ENCODE results near the gene STIM1. TPM values are rescaled to one million over a fixed set of nuclear protein-coding genes. Genes with fewer than 3 reads are reported as not detected.

Gene STIM1
- total RNA-seq, 2 experiments from 2014 or later, result 62.9 to 68.5 TPM

DNA sequence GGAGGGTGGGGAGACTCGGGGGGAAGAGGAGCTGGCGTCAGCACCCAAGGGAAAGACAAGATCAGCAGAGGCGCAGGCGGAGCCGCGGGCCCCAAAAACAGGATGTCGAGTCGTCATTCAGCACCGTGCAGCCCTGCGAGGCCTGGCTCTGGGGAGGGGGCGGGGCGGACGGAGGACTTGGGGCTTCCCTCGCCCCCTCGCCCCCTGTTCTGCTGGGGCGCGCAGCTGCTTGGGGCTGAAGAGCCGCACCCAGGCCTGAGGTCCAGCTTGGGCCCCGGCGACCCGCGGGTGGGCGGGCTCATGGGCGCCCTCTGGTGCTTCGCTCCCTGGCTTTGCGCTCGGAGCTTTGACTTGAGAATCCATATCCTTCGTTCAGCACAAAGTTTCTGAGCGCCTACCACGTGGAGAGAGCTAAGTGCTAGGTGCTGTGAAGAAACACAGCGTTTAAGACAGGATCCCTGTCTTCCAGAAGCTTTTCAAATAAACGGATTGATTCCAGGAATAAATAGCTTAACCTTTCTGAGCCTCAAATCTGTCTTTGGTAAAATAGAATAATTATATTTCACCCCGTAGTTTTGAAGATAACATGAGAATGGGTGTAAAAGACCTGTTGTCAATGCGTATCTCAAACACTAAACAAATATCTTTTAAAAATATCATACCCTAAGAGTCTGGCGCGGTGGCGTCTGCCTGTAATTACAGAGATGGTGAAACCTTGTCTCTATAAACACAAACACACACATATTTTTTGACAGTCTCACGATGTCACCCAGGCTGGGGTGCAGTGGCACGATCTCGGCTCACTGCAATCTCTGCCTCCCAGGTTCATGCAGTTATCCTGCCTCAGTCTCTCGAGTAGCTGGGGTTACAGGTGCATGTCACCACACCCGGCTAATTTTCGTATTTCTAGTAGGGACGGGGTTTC lies 13.8 kb upstream of the STIM1 start:
- no peaks in the 10 kb centered on the region for H3K27me3 Mint-ChIP-seq (ENCODE audit: low read depth)
- DNase-seq, result peak; percentile 98
- CTCF ChIA-PET, result interaction anchor here (1.0 to 23.9 kb wide), 13 partner anchors 10 to 228 kb away, joined by 3 to 573 read pairs (median 4); partner anchors contain the start of genes PGAP2 and STIM1
- intact Hi-C loops (cut with micrococcal nuclease), result loop anchor here (1.0 to 5.0 kb wide), 8 partner anchors 13 to 1846 kb away; partner anchors contain the start of genes NUP98, RRM1, TRIM22 and TRIM5
- peaks cover 24% of the 10 kb centered on the region for H3K36me3 Mint-ChIP-seq (ENCODE audit: low read depth)
- peak overlapping the region; percentile 85 for H3K4me3 Mint-ChIP-seq
- H3K27ac Mint-ChIP-seq, result peak overlapping the region; percentile 86
- peaks cover 50% of the 10 kb centered on the region for H3K4me1 Mint-ChIP-seq (ENCODE audit: low read depth)
- no peaks in the 10 kb centered on the region for H3K9me3 Mint-ChIP-seq

DNA sequence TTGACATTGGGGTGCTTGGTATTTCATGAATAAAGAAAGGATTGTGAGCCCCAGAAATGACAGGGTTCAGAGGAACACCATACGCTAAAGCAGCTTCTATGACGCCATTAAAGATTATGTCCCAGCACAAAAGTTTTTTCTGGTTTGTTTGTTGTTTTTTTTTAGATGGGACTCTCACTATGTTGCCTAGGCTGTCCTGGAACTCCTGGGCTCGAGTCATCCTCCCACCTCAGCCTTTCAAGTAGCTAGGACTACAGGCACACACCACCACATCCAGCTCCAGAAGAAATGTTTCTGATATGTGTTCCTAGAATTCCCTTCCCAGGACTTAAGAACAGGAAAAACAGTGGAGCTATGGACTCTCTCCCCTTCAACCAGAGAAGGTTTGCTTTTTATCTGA lies 12.1 kb upstream of the STIM1 start:
- no peak overlapping the region for H3K4me3 Mint-ChIP-seq

DNA sequence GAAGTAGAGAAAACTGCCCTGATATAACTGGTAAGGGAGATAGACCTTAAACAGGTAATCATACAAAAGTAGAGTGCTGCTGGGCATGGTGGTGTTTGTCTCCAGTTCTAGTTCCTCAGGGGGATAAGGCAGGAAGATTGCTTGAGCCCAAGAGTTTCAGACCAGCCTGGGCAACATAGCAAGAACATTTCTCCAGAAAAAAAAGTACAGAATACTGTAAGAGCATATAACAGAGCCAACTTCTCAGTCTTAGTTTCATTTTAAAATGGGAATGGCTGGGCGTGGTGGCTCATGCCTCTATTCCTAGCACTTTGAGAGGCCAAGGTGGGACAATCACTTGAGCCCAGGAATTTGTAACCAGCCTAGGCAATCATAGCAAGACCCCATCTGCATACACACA lies 10.2 kb upstream of the STIM1 start:
- intact Hi-C loops (cut with micrococcal nuclease), result no loop called here
- Mint-ChIP-seq H3K27me3 (ENCODE audit: low read depth) (no peaks in the 10 kb centered on the region), H3K9me3 (no peaks in the 10 kb centered on the region), H3K36me3 (ENCODE audit: low read depth) (peaks cover under 1% of the 10 kb centered on the region), H3K27ac (no peak overlapping the region), H3K4me1 (ENCODE audit: low read depth) (peaks cover 42% of the 10 kb centered on the region), H3K4me3 (no peak overlapping the region)
- CTCF ChIA-PET, result interaction anchor here (0.6 to 23.9 kb wide), 4 partner anchors 7 to 237 kb away, joined by 3 to 573 read pairs (median 118); partner anchors contain the start of gene STIM1
- DNase-seq, result no peak

More for the DNA sequence above, 12.1 kb upstream of the STIM1 start:
- Mint-ChIP-seq H3K4me1 (ENCODE audit: low read depth) (peaks cover 36% of the 10 kb centered on the region), H3K36me3 (ENCODE audit: low read depth) (peaks cover 17% of the 10 kb centered on the region), H3K27ac (peak overlapping the region; percentile 74), H3K9me3 (no peaks in the 10 kb centered on the region), H3K27me3 (ENCODE audit: low read depth) (no peaks in the 10 kb centered on the region)
- intact Hi-C loops (cut with micrococcal nuclease), result loop anchor here (5.0 kb wide), 2 partner anchors 764 to 1844 kb away; partner anchors contain the start of genes TRIM22, TRIM5 and TRIM68
- CTCF ChIA-PET, result interaction anchor here (0.6 to 23.9 kb wide), 5 partner anchors 8 to 226 kb away, joined by 3 to 573 read pairs (median 5); partner anchors contain the start of gene STIM1
- DNase-seq, result no peak

DNA sequence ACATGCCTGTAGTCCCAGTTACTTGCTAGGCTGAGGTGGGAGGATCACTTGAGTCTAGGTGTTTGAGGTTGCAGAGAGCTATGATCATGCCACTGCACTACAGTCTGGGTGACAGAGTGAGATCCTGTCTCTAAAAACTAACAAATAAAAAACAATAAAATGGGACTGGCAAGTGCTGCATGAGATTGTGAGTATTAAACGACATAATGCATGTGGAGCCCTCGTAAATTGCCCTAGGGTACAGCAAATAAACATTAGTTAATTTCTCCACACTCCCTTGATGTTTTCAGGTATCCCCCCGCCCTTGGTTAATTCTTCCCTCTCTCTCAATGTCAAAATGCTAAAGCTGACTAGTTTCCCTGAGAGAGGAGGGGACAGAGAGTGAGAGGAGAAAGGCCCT lies 9.8 kb upstream of the STIM1 start:
- DNase-seq, result no peak
- no peaks in the 10 kb centered on the region for H3K9me3 Mint-ChIP-seq
- H3K4me3 Mint-ChIP-seq, result no peak overlapping the region
- no peak overlapping the region for H3K27ac Mint-ChIP-seq
- H3K27me3 Mint-ChIP-seq (ENCODE audit: low read depth), result no peaks in the 10 kb centered on the region
- CTCF ChIA-PET, result interaction anchor here (0.6 to 23.9 kb wide), 4 partner anchors 6 to 236 kb away, joined by 3 to 573 read pairs (median 117); partner anchors contain the start of gene STIM1
- H3K36me3 Mint-ChIP-seq (ENCODE audit: low read depth), result no peaks in the 10 kb centered on the region
- intact Hi-C loops (cut with micrococcal nuclease), result no loop called here
- H3K4me1 Mint-ChIP-seq (ENCODE audit: low read depth), result peaks cover 42% of the 10 kb centered on the region

DNA sequence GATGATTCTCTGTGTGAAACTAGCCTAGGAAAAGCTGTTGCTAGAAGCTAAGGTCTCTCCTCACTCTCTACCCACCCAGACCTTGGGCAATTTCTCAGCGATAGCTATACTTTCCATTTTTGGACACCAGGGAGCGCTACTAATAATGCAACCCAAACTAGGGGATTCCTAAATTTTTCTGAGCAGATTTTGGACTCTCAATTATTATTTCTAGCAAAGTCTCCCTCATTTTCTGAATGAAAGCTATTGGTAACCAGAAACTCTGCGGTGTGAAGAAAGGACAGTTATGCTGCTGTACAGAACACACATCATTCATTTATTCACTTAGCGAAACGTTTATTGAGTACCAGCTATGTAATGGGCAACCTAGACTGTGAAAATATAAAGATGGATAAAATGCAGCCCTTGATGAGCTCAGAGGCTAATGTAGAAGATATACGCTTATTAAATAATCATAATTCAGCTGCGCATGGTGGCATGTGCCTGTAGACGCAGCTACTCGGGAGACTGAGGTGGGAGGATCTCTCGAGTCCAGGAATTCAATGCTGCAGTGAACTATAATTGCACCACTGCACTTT lies 6.1 kb upstream of the STIM1 start:
- DNase-seq, result peak; percentile 67
- Mint-ChIP-seq H3K27me3 (ENCODE audit: low read depth) (no peaks in the 10 kb centered on the region), H3K36me3 (ENCODE audit: low read depth) (no peaks in the 10 kb centered on the region), H3K4me3 (no peak overlapping the region), H3K4me1 (ENCODE audit: low read depth) (peaks cover 45% of the 10 kb centered on the region), H3K27ac (no peak overlapping the region), H3K9me3 (no peaks in the 10 kb centered on the region)
- CTCF ChIA-PET, result interaction anchor here (0.7 to 23.9 kb wide), 35 partner anchors 10 to 242 kb away, joined by 3 to 573 read pairs (median 6); partner anchors contain the start of gene RHOG
- intact Hi-C loops (cut with micrococcal nuclease), result loop anchor here (1.0 kb wide), 2 partner anchors 136 to 223 kb away; no protein-coding TSS in a partner anchor

DNA sequence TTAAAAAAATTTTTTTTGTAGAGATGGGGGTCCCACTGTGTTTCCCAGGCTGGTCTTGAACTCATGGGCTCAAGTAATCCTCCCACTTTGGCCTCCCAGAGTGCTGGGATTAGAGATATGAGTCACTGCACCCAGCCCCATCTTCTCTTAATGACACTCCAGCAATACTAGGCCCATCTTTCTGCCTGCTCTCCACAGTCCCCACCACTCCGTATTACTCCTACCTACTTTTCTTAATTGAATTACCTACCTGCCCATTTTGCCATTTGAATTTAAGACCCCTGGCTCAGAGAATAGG lies 2.0 kb upstream of the STIM1 start:
- Mint-ChIP-seq H3K27me3 (ENCODE audit: low read depth) (no peaks in the 10 kb centered on the region), H3K36me3 (ENCODE audit: low read depth) (peaks cover 3% of the 10 kb centered on the region), H3K9me3 (no peaks in the 10 kb centered on the region), H3K4me1 (ENCODE audit: low read depth) (peaks cover 47% of the 10 kb centered on the region), H3K27ac (peak overlapping the region; percentile 98), H3K4me3 (peak overlapping the region; percentile 88)
- CTCF ChIA-PET, result interaction anchor here (0.5 to 23.9 kb wide), 15 partner anchors 14 to 228 kb away, joined by 3 to 573 read pairs (median 14); partner anchors contain the start of gene RHOG
- DNase-seq, result no peak
- intact Hi-C loops (cut with micrococcal nuclease), result no loop called here

DNA sequence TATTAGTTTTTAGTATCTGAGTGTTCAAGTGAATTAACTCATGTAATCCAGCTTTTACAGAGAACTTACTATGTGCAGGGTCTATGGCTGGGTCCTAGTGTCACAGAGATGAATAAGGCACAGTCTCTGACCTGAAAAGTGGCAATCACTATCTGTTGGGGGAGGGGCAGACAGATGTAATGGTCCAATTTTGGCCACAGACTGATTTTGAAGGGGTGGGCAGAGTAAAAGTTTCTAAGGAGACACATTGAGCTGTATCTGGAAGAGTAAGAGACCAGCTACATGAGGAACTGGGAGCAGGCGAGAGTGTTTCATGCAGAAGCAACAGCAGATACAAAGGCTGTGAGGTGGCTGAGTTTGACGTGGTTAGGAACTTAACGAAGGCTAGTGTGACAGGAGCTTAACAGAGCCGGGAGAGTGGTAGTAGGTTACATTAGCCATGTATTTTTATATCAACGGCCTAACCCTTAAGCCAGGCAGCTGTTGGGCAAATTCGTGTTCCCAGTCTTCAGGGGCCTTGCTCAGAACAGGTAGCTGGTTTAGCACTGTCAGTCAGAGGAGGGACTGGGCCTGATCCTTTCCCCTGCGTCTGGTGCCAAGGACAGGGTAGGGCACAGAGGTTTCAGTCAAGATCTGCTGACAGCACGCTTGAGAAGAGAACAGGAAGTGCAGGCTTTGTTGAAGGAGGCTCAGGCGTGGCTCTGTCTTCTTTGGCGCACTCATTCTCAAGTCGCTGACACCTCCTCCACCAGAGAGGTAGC lies 1.4 kb upstream of the STIM1 start:
- peak overlapping the region; percentile 98 for H3K27ac Mint-ChIP-seq
- no peaks in the 10 kb centered on the region for H3K27me3 Mint-ChIP-seq (ENCODE audit: low read depth)
- CTCF ChIA-PET, result interaction anchor here (0.5 to 23.9 kb wide), 57 partner anchors 13 to 241 kb away, joined by 3 to 573 read pairs (median 5); partner anchors contain the start of genes PGAP2, RHOG and RRM1
- peaks cover 49% of the 10 kb centered on the region for H3K4me1 Mint-ChIP-seq (ENCODE audit: low read depth)
- H3K9me3 Mint-ChIP-seq, result no peaks in the 10 kb centered on the region
- H3K36me3 Mint-ChIP-seq (ENCODE audit: low read depth), result peaks cover 3% of the 10 kb centered on the region
- peak overlapping the region; percentile 88 for H3K4me3 Mint-ChIP-seq
- DNase-seq, result peak; percentile 85
- intact Hi-C loops (cut with micrococcal nuclease), result loop anchor here (1.0 kb wide), 11 partner anchors 13 to 240 kb away; partner anchors contain the start of gene RRM1

DNA sequence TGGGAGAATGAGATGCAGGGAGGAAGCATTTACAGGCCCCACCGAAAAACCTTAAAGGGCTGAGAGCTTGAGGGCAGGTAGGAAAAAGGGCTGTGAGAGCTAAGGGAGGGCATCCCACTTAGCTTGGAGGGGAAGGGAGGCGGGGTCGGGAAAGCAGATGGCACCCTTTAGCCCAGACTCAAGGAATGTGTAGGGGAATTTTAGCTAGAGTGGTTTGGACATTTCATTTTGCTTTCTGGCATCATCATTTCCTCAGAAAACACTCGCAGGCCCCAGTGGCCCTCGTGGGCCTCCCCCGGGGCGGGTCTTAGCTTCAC lies 846 bp upstream of the STIM1 start:
- Mint-ChIP-seq H3K27ac (peak overlapping the region; percentile 98), H3K36me3 (ENCODE audit: low read depth) (peaks cover 3% of the 10 kb centered on the region), H3K9me3 (no peaks in the 10 kb centered on the region), H3K4me3 (peak overlapping the region; percentile 88), H3K4me1 (ENCODE audit: low read depth) (peaks cover 49% of the 10 kb centered on the region), H3K27me3 (ENCODE audit: low read depth) (no peaks in the 10 kb centered on the region)
- intact Hi-C loops (cut with micrococcal nuclease), result loop anchor here (1.0 kb wide), 11 partner anchors 13 to 240 kb away; partner anchors contain the start of gene RRM1
- CTCF ChIA-PET, result interaction anchor here (0.7 to 23.9 kb wide), 55 partner anchors 13 to 240 kb away, joined by 3 to 573 read pairs (median 5); partner anchors contain the start of genes PGAP2, RHOG and RRM1
- DNase-seq, result no peak

DNA sequence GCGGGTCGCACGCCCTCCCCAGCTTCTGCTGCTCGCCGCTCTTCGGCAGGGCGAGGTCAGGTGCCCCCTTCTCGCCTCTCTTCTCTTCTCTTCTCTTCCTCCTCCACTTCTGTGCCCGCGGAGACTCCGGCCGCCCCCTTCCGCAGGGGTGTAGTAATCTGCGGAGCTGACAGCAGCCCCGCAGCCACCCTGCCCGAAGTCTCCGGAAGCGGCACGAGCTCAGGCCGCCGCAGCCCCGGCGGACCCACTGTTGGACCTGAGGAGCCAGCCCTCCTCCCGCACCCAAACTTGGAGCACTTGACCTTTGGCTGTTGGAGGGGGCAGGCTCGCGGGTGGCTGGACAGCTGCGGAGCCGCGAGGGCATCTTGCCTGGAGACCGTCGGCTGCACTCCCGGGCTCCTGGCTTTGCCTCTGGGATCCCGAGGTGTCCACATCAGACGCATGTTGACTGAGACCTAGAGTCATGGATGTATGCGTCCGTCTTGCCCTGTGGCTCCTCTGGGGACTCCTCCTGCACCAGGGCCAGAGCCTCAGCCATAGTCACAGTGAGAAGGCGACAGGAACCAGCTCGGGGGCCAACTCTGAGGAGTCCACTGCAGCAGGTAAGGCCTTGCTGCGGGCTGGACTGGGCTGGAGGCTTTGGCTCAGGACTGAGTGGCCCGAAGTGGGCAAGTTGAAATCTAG lies 486 bp downstream of the STIM1 start:
- Mint-ChIP-seq H3K36me3 (ENCODE audit: low read depth) (peaks cover 3% of the 10 kb centered on the region), H3K27ac (peak overlapping the region; percentile 96), H3K4me1 (ENCODE audit: low read depth) (peaks cover 63% of the 10 kb centered on the region), H3K27me3 (ENCODE audit: low read depth) (no peaks in the 10 kb centered on the region), H3K4me3 (peak overlapping the region; percentile 97), H3K9me3 (no peaks in the 10 kb centered on the region)
- CTCF ChIA-PET, result interaction anchor here (0.8 to 23.9 kb wide), 33 partner anchors 12 to 214 kb away, joined by 3 to 573 read pairs (median 10); partner anchors contain the start of genes NUP98 and RHOG
- DNase-seq, result peak; percentile 68
- intact Hi-C loops (cut with micrococcal nuclease), result loop anchor here (1.0 kb wide), 5 partner anchors 9 to 134 kb away; partner anchors contain the start of gene NUP98

DNA sequence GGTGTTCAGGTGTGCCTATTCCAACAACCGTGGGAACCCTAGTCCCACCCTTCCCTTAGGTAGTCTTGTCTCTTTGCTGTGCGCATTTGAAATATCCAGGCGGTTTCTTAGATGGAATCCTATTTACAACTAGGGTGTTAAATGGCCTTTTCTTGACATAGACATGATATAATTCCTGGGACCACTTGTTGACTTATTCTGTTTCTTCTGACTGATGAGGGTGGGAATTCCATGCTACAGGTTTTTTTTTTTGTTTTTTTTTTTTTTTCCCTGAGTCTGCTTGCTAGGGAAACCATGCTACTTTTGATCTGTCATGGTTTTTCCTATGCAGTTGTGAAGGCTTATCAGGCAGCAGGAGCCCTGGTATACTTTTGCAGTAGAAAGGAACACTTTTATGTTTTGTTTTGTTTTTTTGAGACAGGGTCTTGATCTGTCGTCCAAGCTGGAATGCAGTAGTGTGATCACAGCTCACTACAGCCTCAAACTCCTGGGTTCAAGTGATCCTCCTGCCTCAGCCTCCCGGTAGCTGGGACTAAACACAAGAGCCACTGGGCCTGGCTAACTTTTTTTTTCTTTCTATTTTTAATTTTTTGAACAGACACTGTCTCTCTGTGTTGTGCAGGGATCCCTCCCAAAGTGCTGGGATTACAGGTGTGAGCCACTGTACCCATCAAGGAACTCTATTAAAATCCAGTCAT lies 1.5 kb downstream of the STIM1 start:
- Mint-ChIP-seq H3K36me3 (ENCODE audit: low read depth) (peaks cover 4% of the 10 kb centered on the region), H3K27me3 (ENCODE audit: low read depth) (no peaks in the 10 kb centered on the region), H3K4me3 (peak overlapping the region; percentile 97), H3K27ac (peak overlapping the region; percentile 96), H3K9me3 (peaks cover 1% of the 10 kb centered on the region), H3K4me1 (ENCODE audit: low read depth) (peaks cover 71% of the 10 kb centered on the region)
- intact Hi-C loops (cut with micrococcal nuclease), result loop anchor here (1.0 kb wide), 1 partner anchor 8 kb away; no protein-coding TSS in a partner anchor
- no peak for DNase-seq
- CTCF ChIA-PET, result interaction anchor here (0.7 to 23.9 kb wide), 8 partner anchors 11 to 212 kb away, joined by 3 to 573 read pairs (median 16); partner anchors contain the start of gene RHOG

All from activated naive CD4-positive, alpha-beta T cell treated with anti-CD3 and anti-CD28 coated beads for 36 hours (primary cell).